KBM-7 (cell line): ENCODE data around the gene FLT1.

Source experiments
- DNase-seq: peaks from one replicate; pipeline ENCODE4 v3.0.0-alpha.2; 2015
- in situ Hi-C: fragments of 300-500 bp; cut with MboI; formaldehyde crosslinking; loops from 2 replicates; pipeline ENCODE4 v1.14.3; 2020; ENCODE audit warnings: low sequenced_read_pairs, low pct_unique_long_range_greater_than_20kb, mixed read lengths

FLT1 gene

GRCh38 chr13:28440774-28441504 is 54.0 kb downstream of the FLT1 start:
- in situ Hi-C loops: no loop called here
- no peak for DNase-seq

GRCh38 chr13:28438598-28439334 is 56.2 kb downstream of the FLT1 start:
- in situ Hi-C loops: no loop called here

DNA sequence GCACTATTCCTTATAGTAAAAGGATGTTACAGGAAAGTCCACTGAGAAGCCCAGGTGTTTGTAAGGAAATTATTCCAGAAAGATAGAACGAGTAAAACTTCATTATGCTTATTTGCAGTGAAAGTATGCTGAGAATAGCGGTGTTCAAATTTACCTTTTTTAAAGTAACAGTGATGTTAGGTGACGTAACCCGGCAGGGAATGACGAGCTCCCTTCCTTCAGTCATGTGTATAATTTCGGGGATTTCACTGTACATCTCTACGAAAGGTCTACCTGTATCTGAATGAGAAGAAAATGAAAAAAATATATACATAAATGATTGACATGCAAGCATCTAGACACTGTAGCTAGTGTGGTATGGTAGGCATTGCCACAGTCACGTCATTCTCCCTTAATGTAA is 56.9 kb downstream of the FLT1 start:
- in situ Hi-C loops: no loop called here
- DNase-seq: no peak

More at GRCh38 chr13:28438598-28439334, 56.2 kb downstream of the FLT1 start:
- no peak for DNase-seq

DNA sequence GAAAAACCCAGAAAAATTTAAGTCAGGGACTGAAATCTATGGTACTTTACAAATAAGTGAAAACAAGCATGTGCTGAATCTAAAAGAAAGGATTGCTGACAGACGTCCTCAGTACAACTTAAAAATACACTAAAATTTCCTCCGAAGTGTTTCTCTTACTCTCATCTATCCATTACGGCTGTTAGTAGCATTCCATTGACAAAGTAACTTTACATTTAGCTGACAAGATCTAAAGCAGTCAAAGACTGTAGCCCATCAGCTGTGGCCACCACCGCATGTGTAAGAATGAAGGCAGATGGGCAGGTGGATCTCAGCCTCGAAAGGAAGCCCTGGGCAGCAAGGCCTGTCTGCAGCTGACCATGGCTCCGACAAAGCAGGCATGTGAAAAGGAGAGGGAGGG is 59.0 kb downstream of the FLT1 start:
- in situ Hi-C loops: no loop called here
- no peak for DNase-seq

DNA sequence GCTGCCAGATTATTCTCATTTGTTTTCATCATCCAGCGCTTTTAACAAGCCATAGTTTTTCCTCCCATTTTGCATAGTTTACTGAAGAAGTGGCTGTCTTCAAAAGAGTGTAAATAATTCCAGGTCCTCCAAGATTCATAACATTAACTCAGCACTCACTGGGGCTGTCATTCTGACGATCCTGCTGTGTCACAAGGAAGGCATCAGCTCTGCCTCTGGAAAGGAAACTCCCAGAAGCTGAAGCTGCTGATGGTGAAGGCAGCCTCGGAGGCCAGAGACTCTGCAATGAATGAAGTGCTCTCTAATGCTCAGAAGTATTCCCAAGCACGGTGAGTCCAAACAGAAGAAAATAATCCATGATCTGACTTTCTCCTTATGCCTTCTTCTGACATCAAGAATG is 60.0 kb downstream of the FLT1 start:
- in situ Hi-C loops: no loop called here
- no peak for DNase-seq

- DNase-seq: no peak
- in situ Hi-C loops: no loop called here
Observed at GRCh38 chr13:28432816-28433560, 61.9 kb downstream of the FLT1 start.

DNA sequence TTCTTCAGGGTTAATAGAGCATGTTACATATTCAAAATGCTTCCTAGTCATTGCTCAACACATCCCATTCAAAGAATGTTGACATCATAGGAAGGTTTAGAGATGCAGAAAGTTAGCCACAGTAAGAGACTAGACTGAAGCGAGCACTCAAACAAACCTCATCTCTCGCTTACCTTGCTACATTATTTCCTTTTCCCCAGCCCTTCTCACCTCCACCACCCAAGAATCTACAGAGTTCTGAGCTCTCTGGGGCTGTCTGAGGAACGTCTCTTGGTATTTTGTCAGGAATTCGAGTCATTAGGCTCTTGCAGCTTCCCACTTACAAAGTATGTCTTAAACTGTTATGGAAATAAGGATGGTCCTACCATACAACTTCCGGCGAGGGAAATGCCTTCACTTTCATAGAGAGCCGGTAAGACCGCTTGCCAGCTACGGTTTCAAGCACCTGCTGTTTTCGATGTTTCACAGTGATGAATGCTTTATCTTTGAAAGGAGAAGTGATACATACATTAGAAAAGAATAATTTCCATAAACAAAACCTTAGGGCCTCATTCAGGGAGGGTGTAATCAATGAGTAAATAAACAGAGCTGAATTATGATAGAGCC is 65.1 kb downstream of the FLT1 start:
- in situ Hi-C loops: no loop called here
- DNase-seq: no peak

- DNase-seq: no peak
- in situ Hi-C loops: no loop called here
Observed at GRCh38 chr13:28429096-28429495, 65.8 kb downstream of the FLT1 start.

DNA sequence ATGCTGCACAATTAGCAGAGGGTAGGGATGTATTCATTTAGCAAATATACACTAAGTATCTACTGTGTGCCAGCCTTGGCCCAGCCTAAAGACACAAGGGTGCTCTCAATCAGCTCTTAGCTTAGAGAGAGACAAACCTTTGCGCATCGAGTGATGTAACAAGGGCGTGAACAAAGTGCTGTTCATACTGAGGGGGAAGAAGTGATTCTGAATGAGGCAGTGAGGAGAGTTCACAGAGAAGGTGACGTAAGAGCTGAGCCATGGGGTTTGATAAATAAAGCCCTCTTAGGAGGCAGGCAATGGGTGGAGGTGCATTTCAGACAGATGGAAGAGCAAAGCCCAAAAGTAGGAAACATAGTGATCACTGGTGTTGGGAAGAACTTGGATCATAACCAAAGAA is 68.5 kb downstream of the FLT1 start:
- in situ Hi-C loops: no loop called here
- DNase-seq: no peak

DNA sequence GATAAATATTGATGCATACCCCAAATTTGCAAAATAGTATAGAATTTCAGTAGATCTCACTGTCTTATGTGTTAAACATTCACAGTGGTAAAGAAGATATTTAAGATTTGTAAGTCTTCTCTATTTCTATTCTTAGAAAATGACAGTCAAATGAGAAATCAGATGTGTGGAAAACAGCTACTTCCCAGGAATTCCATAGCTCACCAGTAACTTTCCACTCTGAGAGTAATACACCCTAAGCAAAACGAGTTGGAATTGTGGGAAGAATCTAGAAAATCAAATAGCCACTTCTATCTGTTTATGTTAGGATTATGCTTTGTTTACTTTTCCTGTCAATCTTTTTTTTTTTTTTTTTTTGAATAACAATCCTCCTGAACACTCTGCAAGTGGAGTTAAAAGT is 69.1 kb downstream of the FLT1 start:
- in situ Hi-C loops: no loop called here

GRCh38 chr13:28424541-28424940 is 70.4 kb downstream of the FLT1 start:
- in situ Hi-C loops: no loop called here
- DNase-seq: no peak

More for the DNA sequence above, 69.1 kb downstream of the FLT1 start:
- DNase-seq: no peak

DNA sequence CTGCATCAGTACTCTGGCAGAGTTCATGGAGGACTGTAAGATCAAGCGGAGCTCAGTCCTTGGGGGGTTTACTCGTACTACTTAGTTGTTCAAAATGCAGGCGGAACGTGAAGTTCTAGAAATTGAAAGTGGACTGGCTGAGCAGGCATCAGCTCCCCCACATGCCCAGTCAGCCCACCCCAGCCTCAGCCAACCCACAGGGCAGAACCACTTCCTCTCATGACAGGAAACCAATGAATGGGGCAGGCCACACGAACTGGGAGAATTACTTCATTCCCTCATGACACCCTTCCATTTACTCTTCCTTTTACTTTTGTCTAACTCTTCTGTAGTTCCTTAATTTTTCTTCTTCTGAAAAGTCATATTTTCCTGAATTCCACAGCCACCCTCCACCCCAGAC is 71.9 kb downstream of the FLT1 start:
- peak; percentile 87 for DNase-seq
- in situ Hi-C loops: no loop called here

GRCh38 chr13:28421676-28422410 is 73.1 kb downstream of the FLT1 start:
- in situ Hi-C loops: no loop called here
- DNase-seq: peak; percentile 39

DNA sequence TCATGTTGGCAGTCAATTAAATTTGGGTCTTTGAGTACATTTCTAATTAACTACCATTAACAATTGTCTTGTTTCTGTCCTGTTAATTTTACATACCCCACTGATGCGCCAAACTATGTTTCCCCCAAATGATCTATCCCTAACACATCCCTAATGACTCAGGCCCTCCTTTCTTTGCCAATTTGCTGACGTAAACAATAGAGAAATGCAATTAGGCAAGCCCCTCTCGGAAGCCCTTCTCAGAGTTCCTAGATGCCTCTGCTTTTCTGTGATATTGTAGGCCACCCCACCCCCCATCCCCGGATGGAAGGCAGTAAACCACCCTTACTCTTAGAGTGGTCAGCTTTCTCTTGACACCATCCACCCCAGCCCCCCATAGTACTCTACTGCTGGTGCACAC is 74.2 kb downstream of the FLT1 start:
- in situ Hi-C loops: no loop called here
- DNase-seq: no peak

DNA sequence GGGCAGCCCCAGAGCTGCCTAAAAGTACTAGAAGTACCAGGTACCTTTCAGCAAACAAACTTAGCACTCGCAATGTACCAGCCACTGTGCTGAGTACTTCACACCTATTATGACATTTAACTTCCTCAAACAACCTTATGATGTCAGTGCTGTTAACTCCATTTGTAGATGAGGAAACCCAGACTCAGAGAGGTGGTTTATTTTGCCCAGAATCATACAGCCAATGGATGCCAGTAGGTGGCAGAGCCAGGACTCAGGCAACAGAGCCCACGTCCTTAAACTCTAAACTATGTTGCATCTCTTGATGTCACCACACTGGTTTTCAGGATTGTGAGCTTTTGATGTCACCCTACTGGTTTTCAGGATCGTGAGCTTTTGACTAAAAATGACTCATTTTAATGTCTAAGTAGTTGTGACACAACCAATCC is 78.9 kb downstream of the FLT1 start:
- DNase-seq: peak; percentile 52
- in situ Hi-C loops: no loop called here

DNA sequence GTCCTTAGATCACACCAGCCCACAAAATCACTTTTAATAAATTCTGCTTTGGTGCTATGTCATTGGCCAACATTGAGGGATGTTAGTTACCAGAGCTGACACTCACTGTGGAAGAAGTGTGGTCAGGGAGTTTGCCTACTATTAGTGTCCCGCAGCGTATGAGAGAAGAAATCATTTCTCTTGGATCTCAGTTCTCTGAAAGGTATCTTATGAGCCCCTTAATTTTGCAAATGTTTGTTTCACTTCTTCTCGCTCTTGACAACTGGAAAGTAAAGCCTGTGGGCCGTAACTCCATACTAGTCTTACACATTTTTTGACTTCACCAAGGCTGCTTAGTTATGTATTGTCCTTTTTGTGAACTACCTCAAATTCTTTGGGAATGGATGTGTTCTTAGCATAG is 80.9 kb downstream of the FLT1 start:
- DNase-seq: no peak
- in situ Hi-C loops: no loop called here

GRCh38 chr13:28412981-28413380 is 81.9 kb downstream of the FLT1 start:
- DNase-seq: no peak
- in situ Hi-C loops: no loop called here

- in situ Hi-C loops: no loop called here
- peak; percentile 47 for DNase-seq
Observed at GRCh38 chr13:28411831-28412353, 83.0 kb downstream of the FLT1 start.

GRCh38 chr13:28410096-28410495 is 84.8 kb downstream of the FLT1 start:
- in situ Hi-C loops: no loop called here
- DNase-seq: no peak
